ENCODE results near the gene ASGR2.

- TF ChIP-seq POLR2A (IDR thresholded peaks at IDR 0.05) (no peak), CTCF (IDR thresholded peaks at IDR 0.05) (no peak)
Measured at GRCh38 chr17:7128160-7128559, 13.5 kb upstream of the ASGR2 start.

Measured in Peyer's patch (tissue), 4 donors.